ENCODE measurements around the gene GRIA4.

The GRIA4 gene

GRCh38 chr11:105609832-105610781 lies at the start of gene GRIA4:
Gene GRIA4, plus strand, starts transcription at chr11:105610073. Its CDS starts 925 bp downstream, at chr11:105610998.
- Histone ChIP-seq H3K27ac (no peak within 1 kb of the TSS), H3K9me3 (no peaks in the 10 kb centered on the region), H3K36me3 (no peaks in the 10 kb centered on the region), H3K4me3 (ENCODE audit: low read depth in 1 of 2, low read length in 1 of 2) (no peak within 1 kb of the TSS), H3K27me3 (peaks cover 51% of the 10 kb centered on the region), H3K4me1 (ENCODE audit: control insufficient read depth in 1 of 2, insufficient read depth in 1 of 2, low read depth in 1 of 2, low read length in 1 of 2) (no peaks in the 10 kb centered on the region)
- TF ChIP-seq CTCF (IDR thresholded peaks at IDR 0.05), result no peak

- no peak for TF ChIP-seq CTCF (IDR thresholded peaks at IDR 0.05)
Observed at GRCh38 chr11:105573091-105573490, 36.8 kb upstream of the GRIA4 start.

GRCh38 chr11:105574974-105575373 lies 34.9 kb upstream of the GRIA4 start:
- Histone ChIP-seq H3K27ac (no peak overlapping the region), H3K4me1 (ENCODE audit: control insufficient read depth in 1 of 2, insufficient read depth in 1 of 2, low read depth in 1 of 2, low read length in 1 of 2) (no peaks in the 10 kb centered on the region), H3K4me3 (ENCODE audit: low read depth in 1 of 2, low read length in 1 of 2) (no peak overlapping the region), H3K36me3 (no peaks in the 10 kb centered on the region), H3K9me3 (no peaks in the 10 kb centered on the region), H3K27me3 (no peaks in the 10 kb centered on the region)
- no peak for TF ChIP-seq CTCF (IDR thresholded peaks at IDR 0.05)

More at GRCh38 chr11:105573091-105573490, 36.8 kb upstream of the GRIA4 start:
- H3K4me1 ChIP-seq (ENCODE audit: control insufficient read depth in 1 of 2, insufficient read depth in 1 of 2, low read depth in 1 of 2, low read length in 1 of 2), result no peaks in the 10 kb centered on the region
- no peak overlapping the region for H3K4me3 ChIP-seq (ENCODE audit: low read depth in 1 of 2, low read length in 1 of 2)
- no peaks in the 10 kb centered on the region for H3K9me3 ChIP-seq
- H3K36me3 ChIP-seq, result no peaks in the 10 kb centered on the region
- H3K27me3 ChIP-seq, result no peaks in the 10 kb centered on the region
- no peak overlapping the region for H3K27ac ChIP-seq

- H3K36me3 ChIP-seq, result no peaks in the 10 kb centered on the region
- no peaks in the 10 kb centered on the region for H3K4me1 ChIP-seq (ENCODE audit: control insufficient read depth in 1 of 2, insufficient read depth in 1 of 2, low read depth in 1 of 2, low read length in 1 of 2)
- no peaks in the 10 kb centered on the region for H3K27me3 ChIP-seq
- H3K4me3 ChIP-seq (ENCODE audit: low read depth in 1 of 2, low read length in 1 of 2), result no peak overlapping the region
- no peak overlapping the region for H3K27ac ChIP-seq
- no peaks in the 10 kb centered on the region for H3K9me3 ChIP-seq
- no peak for TF ChIP-seq CTCF (IDR thresholded peaks at IDR 0.05)
Observed at GRCh38 chr11:105577641-105578040, 32.2 kb upstream of the GRIA4 start.

- Histone ChIP-seq H3K4me1 (ENCODE audit: control insufficient read depth in 1 of 2, insufficient read depth in 1 of 2, low read depth in 1 of 2, low read length in 1 of 2) (no peaks in the 10 kb centered on the region), H3K4me3 (ENCODE audit: low read depth in 1 of 2, low read length in 1 of 2) (no peak overlapping the region), H3K36me3 (no peaks in the 10 kb centered on the region), H3K9me3 (no peaks in the 10 kb centered on the region), H3K27me3 (no peaks in the 10 kb centered on the region), H3K27ac (no peak overlapping the region)
- TF ChIP-seq CTCF (IDR thresholded peaks at IDR 0.05), result no peak
Observed at GRCh38 chr11:105579111-105579510, 30.8 kb upstream of the GRIA4 start.

All from neutrophil (primary cell).